OCI-LY3 (cell line): ENCODE results near the gene FAM131A.

Source experiments
- EZH2phosphoT487 ChIP-seq: fragments of 200-600 bp; shearing (Covaris generic); IDR thresholded peaks from 2 replicates; pipeline ENCODE4 v1.6.1; 2018; ENCODE audit warnings: antibody characterized with exemption, mixed run types, low read depth
- TF ChIP-seq, protein P1 (sequence below): fragments of 200-600, 300-600 bp; sonication (generic); IDR thresholded peaks from 2 replicates; pipeline ENCODE4 v1.5.1; 2014; ENCODE audit warnings: antibody characterized with exemption, low read length, low read depth

DNA sequence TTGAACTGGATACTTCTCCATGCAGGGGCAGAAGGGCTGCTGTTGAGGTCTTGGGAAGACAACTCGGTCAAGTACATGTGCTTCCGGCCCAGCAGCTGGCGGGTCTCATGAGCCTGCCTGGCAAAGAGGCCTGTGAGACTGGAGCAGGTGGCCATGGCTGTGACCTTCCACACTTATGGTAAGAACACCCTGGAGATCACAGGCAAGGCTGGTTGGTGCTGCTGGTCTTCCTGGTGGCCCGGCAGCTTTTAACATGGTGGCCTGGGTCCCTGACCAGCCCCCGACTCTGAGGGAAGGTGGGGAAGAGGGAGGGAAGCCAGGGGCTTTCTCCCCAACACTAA lies 57.9 kb downstream of the FAM131A start:
- TF ChIP-seq, protein P1, sequence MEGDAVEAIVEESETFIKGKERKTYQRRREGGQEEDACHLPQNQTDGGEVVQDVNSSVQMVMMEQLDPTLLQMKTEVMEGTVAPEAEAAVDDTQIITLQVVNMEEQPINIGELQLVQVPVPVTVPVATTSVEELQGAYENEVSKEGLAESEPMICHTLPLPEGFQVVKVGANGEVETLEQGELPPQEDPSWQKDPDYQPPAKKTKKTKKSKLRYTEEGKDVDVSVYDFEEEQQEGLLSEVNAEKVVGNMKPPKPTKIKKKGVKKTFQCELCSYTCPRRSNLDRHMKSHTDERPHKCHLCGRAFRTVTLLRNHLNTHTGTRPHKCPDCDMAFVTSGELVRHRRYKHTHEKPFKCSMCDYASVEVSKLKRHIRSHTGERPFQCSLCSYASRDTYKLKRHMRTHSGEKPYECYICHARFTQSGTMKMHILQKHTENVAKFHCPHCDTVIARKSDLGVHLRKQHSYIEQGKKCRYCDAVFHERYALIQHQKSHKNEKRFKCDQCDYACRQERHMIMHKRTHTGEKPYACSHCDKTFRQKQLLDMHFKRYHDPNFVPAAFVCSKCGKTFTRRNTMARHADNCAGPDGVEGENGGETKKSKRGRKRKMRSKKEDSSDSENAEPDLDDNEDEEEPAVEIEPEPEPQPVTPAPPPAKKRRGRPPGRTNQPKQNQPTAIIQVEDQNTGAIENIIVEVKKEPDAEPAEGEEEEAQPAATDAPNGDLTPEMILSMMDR: no peak
- no peak for TF ChIP-seq EZH2phosphoT487
